ENCODE results near the gene ADRM1. TPM values are rescaled to one million over a fixed set of nuclear protein-coding genes. Genes with fewer than 3 reads are reported as not detected.

The ADRM1 gene
- total RNA-seq, 1 donor from 2014 or later = 73.4 TPM

- intact Hi-C loops (cut with DNase I) = no loop called here
- no peaks in the 10 kb centered on the region for H3K4me1 ChIP-seq
- no peak overlapping the region for H3K27ac ChIP-seq
- ATAC-seq (no peak), DNase-seq (no peak)
- peaks cover 80% of the 10 kb centered on the region for H3K36me3 ChIP-seq
- no peaks in the 10 kb centered on the region for H3K27me3 ChIP-seq
- no peak for TF ChIP-seq CTCF (IDR thresholded peaks at IDR 0.05)
- H3K9me3 ChIP-seq = no peaks in the 10 kb centered on the region
- no peak overlapping the region for H3K4me3 ChIP-seq
Observed at GRCh38 chr20:62329389-62330377, 26.9 kb downstream of the ADRM1 start.

- no peaks in the 10 kb centered on the region for H3K9me3 ChIP-seq
- H3K36me3 ChIP-seq = peaks cover 80% of the 10 kb centered on the region
- intact Hi-C loops (cut with DNase I) = no loop called here
- ATAC-seq (no peak), DNase-seq (no peak)
- no peaks in the 10 kb centered on the region for H3K4me1 ChIP-seq
- TF ChIP-seq CTCF (IDR thresholded peaks at IDR 0.05) = no peak
- no peak overlapping the region for H3K4me3 ChIP-seq
- no peaks in the 10 kb centered on the region for H3K27me3 ChIP-seq
- no peak overlapping the region for H3K27ac ChIP-seq
Observed at GRCh38 chr20:62330576-62331317, 27.9 kb downstream of the ADRM1 start.

- no peak for DNase-seq
- ATAC-seq = no peak
- no peaks in the 10 kb centered on the region for H3K4me1 ChIP-seq
- no peak overlapping the region for H3K4me3 ChIP-seq
- H3K27ac ChIP-seq = no peak overlapping the region
- peaks cover 76% of the 10 kb centered on the region for H3K36me3 ChIP-seq
- TF ChIP-seq CTCF (IDR thresholded peaks at IDR 0.05) = no peak
- intact Hi-C loops (cut with DNase I) = no loop called here
- H3K27me3 ChIP-seq = no peaks in the 10 kb centered on the region
- no peaks in the 10 kb centered on the region for H3K9me3 ChIP-seq
Observed at GRCh38 chr20:62331347-62331746, 28.6 kb downstream of the ADRM1 start.

- Histone ChIP-seq H3K4me1 (no peaks in the 10 kb centered on the region), H3K36me3 (peaks cover 75% of the 10 kb centered on the region), H3K27me3 (no peaks in the 10 kb centered on the region), H3K4me3 (no peak overlapping the region), H3K9me3 (no peaks in the 10 kb centered on the region), H3K27ac (no peak overlapping the region)
- DNase-seq (no peak), ATAC-seq (no peak)
- no peak for TF ChIP-seq CTCF (IDR thresholded peaks at IDR 0.05)
- intact Hi-C loops (cut with DNase I) = no loop called here
Observed at GRCh38 chr20:62332421-62332820, 29.6 kb downstream of the ADRM1 start.

GRCh38 chr20:62332989-62333819, 30.4 kb downstream of the ADRM1 start:
- ATAC-seq = no peak
- Histone ChIP-seq H3K4me1 (no peaks in the 10 kb centered on the region), H3K36me3 (peaks cover 75% of the 10 kb centered on the region), H3K9me3 (no peaks in the 10 kb centered on the region), H3K27ac (no peak overlapping the region), H3K4me3 (no peak overlapping the region), H3K27me3 (no peaks in the 10 kb centered on the region)
- intact Hi-C loops (cut with DNase I) = no loop called here
- DNase-seq = no peak
- TF ChIP-seq CTCF (IDR thresholded peaks at IDR 0.05) = no peak

Measured in upper lobe of right lung (tissue), 1 donor.